HCT116 (cell line): ENCODE data around the gene NLRC5. TPM values are rescaled to one million over a fixed set of nuclear protein-coding genes. Genes with fewer than 3 reads are reported as not detected.

Experiments used
- ATAC-seq: fragments of 200-7000 bp; cut with Tn5 transposase; 2 replicates; pipeline ENCODE4 v1.9.1; 2020; ENCODE audit warnings: mild to moderate bottlenecking, moderate library complexity
- BruUV-seq: library from RNA; stranded (reverse); fragments of 400-500 nt; replicated peaks from 2 replicates; lab custom pipeline; 2021; lab: Mats Ljungman, UMichigan
- CTCF ChIA-PET: fragments of 300-600 bp; sonication (Branson Sonifier 250); formaldehyde crosslinking; loops from one replicate; lab custom pipeline; 2021; ENCODE audit warnings: antibody characterized with exemption; lab: Charles Lee
- POLR2A ChIA-PET: fragments of 300-600, 350-600 bp; sonication (Branson Sonifier 250); formaldehyde crosslinking; loops from one replicate; lab custom pipeline; 2021; ENCODE audit warnings: antibody characterized with exemption; lab: Charles Lee
- RAD21 ChIA-PET, 2 experiments: fragments of 300-600 bp; sonication (Branson Sonifier 250); formaldehyde crosslinking; loops; one replicate each; lab custom pipeline; 2023; ENCODE audit warnings: low total read pairs in 2 of 2; ENCODE audit not compliant: uncharacterized antibody in 2 of 2, unreplicated experiment in 2 of 2, low non-redundant PET in 1 of 2; lab: Charles Lee
- DNase-seq: peaks from one replicate; pipeline ENCODE4 v3.0.0-alpha.2; 2010; ENCODE audit warnings: low read depth, low spot score
- H2AFZ ChIP-seq: fragments of 200-600 bp; shearing (Covaris generic), sonication (generic); 2 replicates; pipeline ENCODE4 v1.6.1; 2017; ENCODE audit warnings: low read depth, mixed run types, mixed read lengths, antibody characterized with exemption, low read length; ENCODE audit not compliant: poor library complexity, severe bottlenecking
- H3K27ac ChIP-seq: 2 replicates; pipeline ENCODE4 v1.5.1; 2012; ENCODE audit warnings: low read depth, low read length
- H3K27me3 ChIP-seq: fragments of 200-600 bp; sonication (generic); 2 replicates; pipeline ENCODE4 v1.6.1; 2016; ENCODE audit warnings: mixed run types, low read length, mixed read lengths; ENCODE audit not compliant: insufficient read depth
- H3K36me3 ChIP-seq, 2 experiments: fragments of 200-500 bp in 1 of 2; fragments of 200-600 bp in 1 of 2; sonication (Bioruptor generic) in 1 of 2; sonication (generic) in 1 of 2; 2 replicates each; pipeline versions ENCODE4 v1.5.1 to v1.6.1; 2014 to 2016; ENCODE audit warnings: low read length in 2 of 2, inconsistent platforms in 1 of 2, mixed read lengths in 1 of 2, mixed run types in 1 of 2; ENCODE audit not compliant: insufficient read depth in 2 of 2, control insufficient read depth in 1 of 2
- H3K4me1 ChIP-seq, 2 experiments: fragments of 200-600 bp in 1 of 2; sonication (generic) in 1 of 2; 2 replicates each; pipeline versions ENCODE4 v1.5.1 to v1.6.1; 2012 to 2017; ENCODE audit warnings: low read length in 2 of 2, inconsistent platforms in 1 of 2, mild to moderate bottlenecking in 1 of 2, mixed read lengths in 1 of 2, mixed run types in 1 of 2, moderate library complexity in 1 of 2; ENCODE audit not compliant: insufficient read depth in 2 of 2, control insufficient read depth in 1 of 2
- H3K4me2 ChIP-seq: fragments of 200-600 bp; sonication (generic); 2 replicates; pipeline ENCODE4 v1.6.1; 2017; ENCODE audit warnings: mixed run types, low read length, mixed read lengths
- H3K4me3 ChIP-seq, 2 experiments: fragments of 200-600 bp in 1 of 2; sonication (generic) in 1 of 2; replicated peaks in 1 of 2; 2 replicates each; pipeline ENCODE4 v1.5.1; 2011 to 2016; ENCODE audit warnings: low read length in 2 of 2, control low read depth in 1 of 2, low read depth in 1 of 2, mild to moderate bottlenecking in 1 of 2, mixed read lengths in 1 of 2, mixed run types in 1 of 2
- H3K79me2 ChIP-seq: fragments of 200-600 bp; sonication (generic); 2 replicates; pipeline ENCODE4 v1.6.1; 2017; ENCODE audit warnings: mild to moderate bottlenecking, mixed run types, low read length, moderate library complexity, mixed read lengths; ENCODE audit not compliant: insufficient read depth
- H3K9ac ChIP-seq: fragments of 200-600 bp; sonication (generic); 2 replicates; pipeline ENCODE4 v1.6.1; 2016; ENCODE audit warnings: low read length, mixed read lengths
- H3K9me2 ChIP-seq: fragments of 200-600 bp; sonication (generic), shearing (Covaris generic); 2 replicates; pipeline ENCODE4 v1.6.1; 2017; ENCODE audit warnings: mixed run types, mild to moderate bottlenecking, moderate library complexity; ENCODE audit not compliant: insufficient read depth
- H3K9me3 ChIP-seq, 2 experiments: fragments of 200-500 bp in 1 of 2; fragments of 200-600 bp in 1 of 2; sonication (Bioruptor generic) in 1 of 2; sonication (generic) in 1 of 2; 2 replicates each; pipeline ENCODE4 v1.6.1; 2014 to 2017; ENCODE audit warnings: low read length in 2 of 2, mixed read lengths in 2 of 2, inconsistent platforms in 1 of 2, low read depth in 1 of 2, mild to moderate bottlenecking in 1 of 2, mixed run types in 1 of 2, moderate library complexity in 1 of 2; ENCODE audit not compliant: control insufficient read depth in 1 of 2, insufficient read depth in 1 of 2
- H4K20me1 ChIP-seq: fragments of 200-600 bp; sonication (generic), shearing (Covaris generic); 2 replicates; pipeline ENCODE4 v1.6.1; 2017; ENCODE audit warnings: mixed run types, mild to moderate bottlenecking, moderate library complexity; ENCODE audit not compliant: insufficient read depth
- CTCF ChIP-seq, 3 experiments: fragments of 200-600 bp in 1 of 3; sonication (generic) in 1 of 3; IDR thresholded peaks in 2 of 3; conservative IDR thresholded peaks in 1 of 3; 2 replicates each; pipeline ENCODE4 v1.5.1; 2012 to 2017; ENCODE audit warnings: low read depth in 2 of 3, low read length in 2 of 3, antibody characterized with exemption in 1 of 3, borderline replicate concordance in 1 of 3, control low read depth in 1 of 3, mild to moderate bottlenecking in 1 of 3, mixed read lengths in 1 of 3, mixed run types in 1 of 3, moderate library complexity in 1 of 3; ENCODE audit not compliant: insufficient read depth in 1 of 3
- JUND ChIP-seq: IDR thresholded peaks from 2 replicates; pipeline ENCODE4 v1.6.1; 2012
- POLR2A ChIP-seq: IDR thresholded peaks from 2 replicates; pipeline ENCODE4 v1.7.0; 2011; ENCODE audit warnings: borderline replicate concordance; ENCODE audit not compliant: insufficient read depth, insufficient read length; ENCODE audit errors: extremely low read depth
- SP1 ChIP-seq: IDR thresholded peaks from 2 replicates; pipeline ENCODE4 v1.6.1; 2012; ENCODE audit warnings: low read depth
- YY1 ChIP-seq: IDR thresholded peaks from 2 replicates; pipeline ENCODE4 v1.6.1; 2011; ENCODE audit warnings: low read length, low read depth, moderate library complexity, mild to moderate bottlenecking; ENCODE audit not compliant: insufficient replicate concordance; ENCODE audit errors: extremely low read depth
- ZBTB33 ChIP-seq: IDR thresholded peaks from 2 replicates; pipeline ENCODE4 v1.6.1; 2011; ENCODE audit warnings: mild to moderate bottlenecking, low read length, moderate library complexity; ENCODE audit not compliant: insufficient replicate concordance; ENCODE audit errors: extremely low read depth
- intact Hi-C: fragments of 100-400 bp; cut with micrococcal nuclease; formaldehyde crosslinking; loops from 2 replicates; pipeline ENCODE4 v1.10.0; 2022
- total RNA-seq: library from RNA; stranded (reverse); gene quantifications from one replicate; pipeline ENCODE4 v1.2.1, GENCODE V29; 2021; ENCODE audit not compliant: unreplicated experiment

NLRC5 gene
- total RNA-seq, 1 experiment from 2014 or later: 10.4 TPM

- no peak overlapping the region for H2AFZ ChIP-seq
- H3K4me3 ChIP-seq: no peak overlapping the region
- no peaks in the 10 kb centered on the region for H3K36me3 ChIP-seq
- H3K9me3 ChIP-seq: no peaks in the 10 kb centered on the region
- intact Hi-C loops: loop anchor here (5.0 kb wide), 1 partner anchor 472 kb away; no protein-coding TSS in a partner anchor
- no peak overlapping the region for H3K9ac ChIP-seq
- no peak for ATAC-seq
- H3K4me1 ChIP-seq: peaks cover 3 to 12% of the 10 kb centered on the region in 2 experiments; a peak in 3 of 4 replicates
- H3K4me2 ChIP-seq: no peak overlapping the region
- H3K27ac ChIP-seq: no peak overlapping the region
- ChIA-PET POLR2A (no interaction called here), CTCF (no interaction called here), RAD21 (no interaction called here)
- no peak for DNase-seq
- no peaks in the 10 kb centered on the region for H3K27me3 ChIP-seq
- H3K79me2 ChIP-seq: no peaks in the 10 kb centered on the region
- H4K20me1 ChIP-seq: no peaks in the 10 kb centered on the region
- H3K9me2 ChIP-seq: no peaks in the 10 kb centered on the region
- no TSS peak for BruUV-seq
- no peak for TF ChIP-seq JUND
- no peak for TF ChIP-seq YY1
- TF ChIP-seq CTCF (IDR thresholded peaks at IDR 0.05 in 2 of 3, conservative IDR thresholded peaks at IDR 0.05 in 1 of 3; ENCODE audit: borderline replicate concordance in 1 of 3, insufficient read depth in 1 of 3, low read depth in 2 of 3, low read length in 2 of 3): no peak
- no peak for TF ChIP-seq ZBTB33
- TF ChIP-seq SP1: no peak
- TF ChIP-seq POLR2A: no peak
These were observed 60.3 kb downstream of the NLRC5 start for GRCh38 chr16:57049678-57050077.
